ENCODE results near the gene CAMK1D.
"Not testable (repeated sequence)": the region's sequence is repeated elsewhere in the genome, so short reads cannot be mapped to it uniquely, and the experiment has no call there.

Gene CAMK1D

DNA sequence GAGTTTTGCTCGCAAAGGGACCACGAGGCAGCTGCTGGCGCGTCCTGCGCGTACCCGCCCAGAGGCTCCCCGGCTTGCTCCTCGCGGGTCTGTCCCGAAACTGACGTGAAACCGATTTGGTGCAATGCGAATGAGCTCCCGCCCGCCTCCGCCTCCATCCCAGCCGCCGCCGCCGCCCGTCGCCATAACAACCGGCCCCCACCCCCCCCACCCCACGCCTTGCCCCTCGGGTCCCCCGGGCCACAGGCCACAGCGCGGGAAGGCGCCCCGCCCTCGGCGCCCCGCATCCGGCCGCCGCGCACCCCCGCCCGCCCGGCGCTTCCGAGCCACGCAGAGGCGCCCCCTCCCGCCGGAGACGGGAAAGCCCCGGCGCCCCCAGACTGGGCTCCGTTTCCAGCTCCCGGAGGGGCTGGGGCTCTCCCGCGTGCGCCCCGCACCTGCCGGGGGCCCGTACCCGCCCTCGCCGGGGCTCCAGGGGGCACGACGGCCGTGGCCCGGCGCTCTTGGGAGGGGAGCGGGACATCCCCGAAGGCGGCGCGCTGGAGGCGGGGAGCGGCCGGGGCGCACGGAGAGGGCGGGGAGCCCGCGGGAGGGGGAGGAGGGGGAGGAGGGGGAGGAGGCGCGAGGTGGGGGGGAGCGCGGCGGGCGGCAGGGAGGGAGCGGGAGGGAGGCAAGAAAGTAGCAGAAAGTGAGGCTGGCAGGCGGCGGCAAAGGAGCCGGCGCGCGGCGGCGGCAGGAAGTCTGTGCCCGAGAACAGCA lies at the start of gene CAMK1D:
CAMK1D (plus strand) TSS at position 678 of the 759 bp plus-strand sequence.
- DNase-seq (ENCODE audit: low spot score) = peak; percentile 93

DNA sequence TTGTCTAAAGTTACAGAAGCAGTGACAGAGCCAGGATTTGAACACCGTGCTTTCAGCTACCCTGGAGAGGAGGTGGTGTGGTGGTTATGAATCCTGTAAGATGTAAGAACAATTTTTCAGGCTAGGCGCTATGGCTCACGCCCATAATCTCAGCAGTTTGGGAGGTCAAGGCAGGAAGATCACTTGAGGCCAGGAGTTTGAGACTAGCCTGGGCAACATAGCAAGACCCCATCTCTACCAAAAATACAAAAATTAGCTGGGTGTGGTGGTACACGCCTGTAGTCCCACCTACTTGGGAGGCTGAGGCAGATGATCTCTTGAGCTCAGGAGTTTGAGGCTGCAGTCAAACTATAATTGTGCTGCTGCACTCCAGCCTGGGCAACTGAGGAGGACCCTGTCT lies 48.3 kb upstream of the CAMK1D start:
- not testable (repeated sequence) for DNase-seq (ENCODE audit: low spot score)

DNA sequence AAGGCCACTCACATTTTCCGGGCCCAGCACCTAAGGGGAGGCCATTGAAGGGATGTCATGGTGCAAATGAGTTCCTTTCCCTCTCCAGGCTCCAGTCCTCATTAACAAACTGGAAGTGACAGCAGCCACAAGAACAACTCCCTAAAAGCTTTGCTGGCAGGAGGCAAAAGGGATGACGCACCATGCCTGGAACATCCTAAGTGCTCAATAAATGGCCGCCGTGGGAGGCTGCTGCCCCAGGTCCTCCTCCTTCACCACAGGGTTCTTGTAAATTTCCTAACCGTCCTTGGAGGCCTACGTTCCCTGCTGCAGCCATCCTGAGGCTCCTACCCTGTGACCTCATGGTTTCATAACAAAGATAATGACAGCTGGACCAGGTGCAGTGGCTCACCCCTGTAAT lies 41.3 kb upstream of the CAMK1D start:
- no peak for DNase-seq (ENCODE audit: low spot score)

DNA sequence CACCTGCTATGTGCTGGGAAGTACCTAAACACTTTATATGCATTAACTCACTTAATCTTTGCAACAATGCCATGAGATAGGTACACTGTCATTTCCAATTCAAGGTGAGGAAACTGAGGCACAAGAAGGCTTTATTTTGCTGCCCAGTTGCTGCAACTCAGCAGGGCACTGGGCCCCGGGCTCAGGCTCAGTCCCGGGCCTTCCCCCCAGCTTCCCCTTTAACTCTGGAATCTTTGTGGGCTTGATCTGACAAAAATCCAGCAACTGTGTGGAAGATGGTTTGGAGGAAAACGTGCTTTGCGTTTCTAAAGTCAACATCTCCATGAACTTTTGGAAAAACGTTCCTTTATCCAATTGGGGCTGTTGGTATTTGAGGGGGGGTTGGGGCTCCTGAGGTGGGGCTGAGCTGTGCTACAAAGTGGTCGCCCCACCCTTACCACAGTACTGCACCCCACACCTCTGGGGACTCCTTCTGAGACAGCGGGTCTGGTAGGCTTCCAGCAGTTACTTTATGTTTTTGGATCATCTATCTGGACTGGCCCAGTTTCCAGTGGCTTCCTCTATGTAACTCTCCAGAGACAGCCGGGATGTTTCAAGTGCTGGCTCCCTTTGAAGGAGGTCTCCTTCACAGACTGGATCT lies 40.5 kb upstream of the CAMK1D start:
- DNase-seq (ENCODE audit: low spot score) = no peak

DNA sequence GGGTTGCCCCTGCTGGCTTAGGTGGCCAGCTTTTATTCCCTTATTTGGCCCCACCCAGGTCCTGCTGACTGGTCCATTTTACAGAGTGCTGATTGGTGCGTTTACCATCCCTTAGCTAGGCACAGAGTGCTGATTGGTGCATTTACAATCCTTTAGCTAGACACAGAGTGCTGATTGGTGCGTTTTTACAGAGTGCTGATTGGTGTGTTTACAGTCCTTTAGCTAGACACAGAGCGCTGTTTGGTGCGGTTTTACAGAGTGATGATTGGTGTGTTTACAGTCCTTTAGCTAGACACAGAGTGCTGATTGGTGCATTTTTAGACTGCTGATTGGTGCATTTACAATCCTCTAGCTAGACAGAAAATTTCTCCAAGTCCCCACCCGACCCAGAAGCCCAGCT lies 39.6 kb upstream of the CAMK1D start:
- not testable (repeated sequence) for DNase-seq (ENCODE audit: low spot score)

DNA sequence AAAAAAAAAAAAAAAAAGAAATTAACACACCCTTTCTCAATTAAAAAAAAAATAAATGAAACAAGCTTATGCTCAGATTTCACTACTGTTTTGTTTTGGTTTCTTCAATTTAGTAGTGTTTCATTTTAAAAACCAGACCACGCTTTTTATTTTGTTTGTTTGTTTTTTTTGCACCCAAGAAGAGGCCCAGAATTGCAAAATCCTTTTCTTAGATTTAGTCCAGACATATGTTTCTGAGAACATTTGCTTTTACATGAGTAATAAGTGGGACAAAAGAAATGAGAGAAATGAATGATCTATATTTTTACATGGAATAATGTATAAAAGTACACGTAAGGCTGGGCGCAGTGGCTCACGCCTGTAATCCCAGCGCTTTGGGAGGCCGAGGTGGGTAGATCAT lies 34.5 kb upstream of the CAMK1D start:
- DNase-seq (ENCODE audit: low spot score) = no peak

DNA sequence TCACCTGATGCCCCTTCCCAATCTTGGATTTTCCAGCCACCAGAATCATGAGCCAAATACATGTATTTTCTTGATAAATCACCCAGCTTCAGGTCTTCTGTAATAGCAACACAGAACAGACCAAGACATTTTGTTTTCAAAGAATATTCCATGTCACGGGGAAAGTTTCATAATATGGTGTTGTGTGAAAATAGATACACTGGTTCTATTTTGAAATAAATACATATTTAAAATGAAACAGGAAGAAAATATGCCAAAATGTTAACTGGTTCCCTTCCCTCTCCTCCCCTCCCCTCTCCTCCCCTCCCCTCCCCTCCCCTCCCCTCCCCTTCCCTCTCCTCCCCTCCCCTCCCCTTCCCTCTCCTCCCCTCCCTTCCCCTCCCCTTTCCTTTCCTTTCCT lies 30.3 kb upstream of the CAMK1D start:
- DNase-seq (ENCODE audit: low spot score) = no peak

DNA sequence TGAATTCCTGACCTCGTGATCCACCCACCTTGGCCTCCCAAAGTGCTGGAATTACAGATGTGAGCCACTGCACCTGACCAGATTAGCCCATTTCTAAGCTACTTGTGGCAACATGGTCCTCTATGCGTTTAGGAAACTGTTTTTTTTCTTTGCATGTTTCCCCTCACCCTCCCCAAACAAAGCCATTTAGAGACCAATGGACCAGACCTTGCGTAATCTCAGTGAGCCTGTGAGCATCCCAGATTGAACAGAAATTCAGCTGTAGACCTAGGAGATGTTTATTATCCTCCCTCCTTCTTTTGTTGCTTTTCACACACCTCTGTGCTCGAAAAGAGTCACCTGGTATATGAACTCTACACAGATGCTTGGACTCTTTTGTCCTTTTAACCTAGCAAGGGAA lies 28.5 kb upstream of the CAMK1D start:
- DNase-seq (ENCODE audit: low spot score) = no peak

DNA sequence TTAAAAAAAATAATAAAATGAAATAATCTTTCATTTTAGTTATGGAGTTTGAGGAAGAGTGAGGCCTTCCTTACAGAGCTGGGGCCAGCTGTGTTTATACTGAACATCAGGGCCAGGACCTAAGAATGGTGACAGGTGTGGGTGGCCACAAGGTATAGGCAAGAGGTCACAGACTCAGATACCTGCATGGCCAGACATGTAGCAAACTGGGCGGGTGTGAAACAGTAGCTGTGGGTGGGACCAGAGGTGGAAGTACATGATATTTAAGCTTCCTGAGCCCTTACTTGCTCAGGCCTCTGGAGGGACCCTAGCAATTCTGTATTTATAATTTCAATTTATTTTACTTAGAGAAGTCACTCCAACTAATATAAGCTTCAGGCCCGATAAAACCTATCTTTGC lies 27.7 kb upstream of the CAMK1D start:
- DNase-seq (ENCODE audit: low spot score) = no peak

DNA sequence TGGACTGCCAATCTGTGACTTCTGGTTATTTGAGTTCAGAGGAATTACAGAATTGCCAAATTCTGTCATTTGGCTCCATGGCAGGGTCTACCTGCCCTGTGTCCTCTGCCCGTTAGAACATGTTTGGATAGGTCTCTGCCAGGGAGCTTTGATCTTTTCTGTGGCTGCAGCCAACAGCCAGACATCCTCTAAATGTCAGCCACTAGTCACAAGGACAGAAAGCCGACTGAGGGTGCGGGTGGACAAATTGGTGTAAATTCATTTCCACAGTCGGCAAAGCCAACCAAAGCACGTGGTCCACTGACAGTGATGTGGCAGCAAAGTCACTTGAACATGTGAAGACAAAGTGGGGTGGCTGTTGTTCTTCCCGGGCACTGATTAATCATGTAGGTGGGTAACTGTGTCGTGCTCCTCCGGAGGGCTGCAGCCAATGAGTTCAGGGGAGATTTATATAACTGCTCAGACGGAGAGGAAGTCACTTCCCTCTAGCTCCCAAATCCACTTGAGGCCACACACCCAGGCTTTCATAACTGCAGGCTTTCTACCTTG lies 26.7 kb upstream of the CAMK1D start:
- DNase-seq (ENCODE audit: low spot score) = no peak

DNA sequence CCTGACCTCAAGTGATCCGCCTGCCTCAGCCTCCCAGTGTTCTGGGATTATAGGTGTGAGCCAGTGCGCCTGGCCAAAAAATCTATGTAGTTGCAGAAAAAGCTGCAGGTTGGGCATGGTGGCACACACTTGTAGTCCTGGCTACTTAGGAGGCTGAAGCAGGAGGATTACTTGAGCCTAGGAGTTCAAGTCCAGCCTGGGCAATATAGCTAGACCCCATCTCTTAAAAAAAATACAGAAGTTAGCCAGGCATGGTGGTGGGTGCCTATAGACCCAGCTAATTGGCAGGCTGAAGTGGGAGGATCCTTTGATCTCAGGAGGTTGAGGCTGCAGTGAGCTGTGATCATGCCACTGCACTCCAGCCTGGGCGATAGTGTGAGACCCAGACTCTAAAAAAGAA lies 24.8 kb upstream of the CAMK1D start:
- no peak for DNase-seq (ENCODE audit: low spot score)

DNA sequence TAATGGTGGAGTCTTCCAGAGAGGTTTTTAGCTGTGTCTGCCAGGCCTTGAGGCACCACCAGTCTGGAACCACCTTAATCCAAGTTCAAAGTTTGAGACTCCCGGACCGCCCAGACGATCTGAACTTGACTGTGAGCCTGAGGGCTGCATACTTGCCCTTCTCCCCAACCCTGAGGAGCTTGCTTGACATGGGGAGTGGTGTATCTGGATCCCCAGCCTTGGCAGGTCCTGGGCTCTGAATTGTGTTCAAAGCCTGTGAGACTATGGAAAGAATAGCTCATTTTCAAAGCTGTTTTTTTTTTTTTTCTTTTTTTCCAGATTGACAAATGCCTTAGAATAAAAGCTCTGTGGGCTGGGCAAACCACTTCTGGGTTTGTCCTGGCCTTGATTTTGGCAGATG lies 22.3 kb upstream of the CAMK1D start:
- no peak for DNase-seq (ENCODE audit: low spot score)

DNA sequence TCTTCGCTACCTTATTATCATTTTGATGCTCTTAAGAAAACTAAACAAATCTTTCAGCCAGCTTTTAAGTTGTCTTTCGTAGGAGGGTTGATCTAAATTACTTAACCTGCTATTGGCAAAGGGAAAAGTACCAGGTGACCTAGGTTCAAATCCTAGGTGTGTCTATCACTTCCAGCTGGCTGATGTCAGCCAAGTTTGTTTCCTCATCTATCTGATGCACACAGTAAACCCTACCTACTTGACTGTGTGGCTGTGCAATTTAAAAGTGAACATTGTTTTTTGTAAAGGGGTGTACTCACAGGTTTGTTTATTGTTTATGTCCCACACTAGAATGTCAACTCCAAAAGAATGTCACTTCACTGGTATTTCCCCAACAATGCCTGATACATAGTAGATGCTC lies 21.9 kb upstream of the CAMK1D start:
- DNase-seq (ENCODE audit: low spot score) = no peak

DNA sequence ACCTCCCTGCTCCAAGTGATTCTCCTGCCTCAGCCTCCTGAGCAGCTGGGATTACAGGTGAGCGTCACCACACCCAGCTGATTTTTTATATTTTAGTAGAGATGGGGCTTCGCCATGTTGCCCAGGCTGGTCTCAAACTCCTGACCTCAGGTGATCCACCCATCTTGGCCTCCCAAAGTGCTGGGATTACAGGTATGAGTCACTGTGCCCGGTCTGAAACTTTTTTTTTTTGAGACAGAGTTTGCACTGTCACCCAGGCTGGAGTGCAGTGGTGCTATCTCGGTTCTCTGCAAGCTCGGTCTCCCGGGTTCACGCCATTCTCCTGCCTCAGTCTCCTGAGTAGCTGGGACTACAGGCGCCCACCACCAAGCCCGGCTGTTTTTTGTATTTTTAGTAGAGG lies 21.0 kb upstream of the CAMK1D start:
- not testable (repeated sequence) for DNase-seq (ENCODE audit: low spot score)

DNA sequence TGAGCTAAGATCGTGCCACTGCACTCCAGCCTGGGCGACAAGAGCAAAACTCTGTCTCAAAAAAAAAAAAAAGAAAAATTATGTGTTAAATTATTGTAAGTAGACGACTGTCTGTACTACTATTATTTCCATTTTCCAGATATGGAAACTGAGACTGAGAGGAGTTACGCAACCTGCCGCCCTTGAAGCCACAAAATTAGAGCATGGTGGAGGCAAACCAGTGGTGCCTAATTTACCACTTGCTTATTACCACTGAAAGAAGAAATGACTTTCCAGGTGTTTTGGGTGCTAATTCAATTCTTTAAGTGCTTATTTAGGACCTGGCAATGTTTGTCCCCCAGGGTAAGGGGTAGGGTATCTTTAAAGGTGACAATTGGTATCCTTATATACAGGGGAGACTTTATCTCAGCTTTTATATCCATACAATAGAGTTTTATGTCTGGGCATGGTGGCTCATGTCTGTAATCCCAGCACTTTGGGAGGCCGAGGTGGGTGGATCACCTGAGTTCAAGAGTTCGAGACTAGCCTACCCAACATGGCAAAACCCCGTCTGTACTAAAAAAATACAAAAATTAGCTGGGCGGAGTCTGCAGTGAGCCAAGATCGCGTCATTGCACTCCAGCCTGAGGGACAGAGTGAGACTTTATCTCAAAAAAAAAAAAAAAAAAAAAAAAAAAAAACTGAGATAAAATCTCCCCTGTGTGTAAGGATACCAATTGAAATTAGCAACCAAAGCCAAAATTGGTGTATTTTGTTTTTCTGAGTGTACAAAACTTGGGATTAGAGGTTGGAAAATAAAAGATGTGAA lies 16.6 kb upstream of the CAMK1D start:
- no peak for DNase-seq (ENCODE audit: low spot score)

DNA sequence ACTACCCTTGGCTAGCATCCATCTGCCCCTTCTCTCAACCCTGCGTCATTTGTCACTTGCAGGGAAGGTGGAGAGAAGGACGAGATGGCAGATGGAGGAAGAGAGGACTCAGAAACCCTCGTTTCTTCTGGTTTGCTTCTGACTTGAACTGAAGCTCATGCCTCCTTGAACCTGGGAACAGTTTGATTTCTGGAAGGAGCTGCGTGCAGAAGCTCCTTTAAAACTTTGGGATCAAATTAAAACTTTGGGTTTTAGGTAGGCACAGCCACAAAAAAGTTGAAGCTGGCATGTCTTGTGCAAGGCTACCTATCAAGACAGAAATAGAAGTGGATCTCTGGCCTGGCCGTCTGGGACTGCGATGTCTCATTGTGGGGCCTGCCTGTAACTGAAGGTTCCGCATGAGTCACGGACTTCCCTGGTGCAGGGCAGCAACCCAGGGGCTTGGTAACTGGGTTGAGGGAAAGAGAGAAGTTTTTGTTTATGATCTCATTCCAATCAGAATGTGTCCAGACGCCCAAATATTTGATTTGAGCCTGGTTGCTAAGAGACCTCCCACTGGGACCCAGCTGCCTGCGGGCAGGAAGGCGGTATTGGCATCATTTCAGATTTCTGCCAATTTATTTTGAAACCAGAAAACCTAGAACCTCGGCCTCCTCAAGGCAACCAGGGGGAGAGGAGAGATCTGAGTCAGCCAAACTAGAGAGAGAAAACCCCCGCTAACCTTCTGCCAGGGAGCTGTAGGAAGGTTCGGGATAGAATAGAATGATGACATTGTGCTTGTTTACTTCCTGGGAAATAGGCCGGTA lies 15.8 kb upstream of the CAMK1D start:
- DNase-seq (ENCODE audit: low spot score) = no peak

DNA sequence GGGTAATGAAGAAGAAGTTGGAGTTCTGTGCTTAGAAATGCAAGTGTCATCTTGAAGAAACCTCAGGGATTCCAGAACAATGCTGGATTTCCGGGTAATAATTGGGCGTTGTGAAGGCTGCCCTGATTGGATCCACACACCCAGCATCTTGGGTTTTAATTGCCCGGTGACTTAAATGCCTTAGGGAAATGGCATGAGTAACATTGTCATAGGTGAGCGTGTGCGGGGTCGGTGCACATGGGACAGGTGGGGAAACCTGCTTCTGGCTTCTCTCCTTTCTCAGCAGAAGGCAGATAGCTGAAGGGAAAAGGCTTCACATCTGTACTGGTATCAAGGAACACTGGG lies 15.2 kb upstream of the CAMK1D start:
- no peak for DNase-seq (ENCODE audit: low spot score)

DNA sequence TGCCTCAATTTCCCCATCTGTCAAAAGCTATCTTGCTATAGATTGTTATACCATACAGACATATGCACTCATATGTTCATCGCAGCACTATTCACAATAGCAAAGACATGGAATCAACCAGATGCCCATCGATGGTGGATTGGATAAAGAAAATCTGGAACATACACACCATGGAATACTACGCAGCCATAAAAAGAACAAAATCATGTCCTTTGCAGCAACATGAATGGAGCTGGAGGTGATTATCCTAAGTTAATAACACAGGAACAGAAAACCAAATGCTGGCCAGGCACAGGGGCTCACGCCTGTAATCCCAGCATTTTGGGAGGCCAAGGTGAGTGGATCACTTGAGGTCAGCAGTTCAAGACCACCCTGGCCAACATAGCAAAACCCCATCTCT lies 14.2 kb upstream of the CAMK1D start:
- DNase-seq (ENCODE audit: low spot score) = not testable (repeated sequence)

DNA sequence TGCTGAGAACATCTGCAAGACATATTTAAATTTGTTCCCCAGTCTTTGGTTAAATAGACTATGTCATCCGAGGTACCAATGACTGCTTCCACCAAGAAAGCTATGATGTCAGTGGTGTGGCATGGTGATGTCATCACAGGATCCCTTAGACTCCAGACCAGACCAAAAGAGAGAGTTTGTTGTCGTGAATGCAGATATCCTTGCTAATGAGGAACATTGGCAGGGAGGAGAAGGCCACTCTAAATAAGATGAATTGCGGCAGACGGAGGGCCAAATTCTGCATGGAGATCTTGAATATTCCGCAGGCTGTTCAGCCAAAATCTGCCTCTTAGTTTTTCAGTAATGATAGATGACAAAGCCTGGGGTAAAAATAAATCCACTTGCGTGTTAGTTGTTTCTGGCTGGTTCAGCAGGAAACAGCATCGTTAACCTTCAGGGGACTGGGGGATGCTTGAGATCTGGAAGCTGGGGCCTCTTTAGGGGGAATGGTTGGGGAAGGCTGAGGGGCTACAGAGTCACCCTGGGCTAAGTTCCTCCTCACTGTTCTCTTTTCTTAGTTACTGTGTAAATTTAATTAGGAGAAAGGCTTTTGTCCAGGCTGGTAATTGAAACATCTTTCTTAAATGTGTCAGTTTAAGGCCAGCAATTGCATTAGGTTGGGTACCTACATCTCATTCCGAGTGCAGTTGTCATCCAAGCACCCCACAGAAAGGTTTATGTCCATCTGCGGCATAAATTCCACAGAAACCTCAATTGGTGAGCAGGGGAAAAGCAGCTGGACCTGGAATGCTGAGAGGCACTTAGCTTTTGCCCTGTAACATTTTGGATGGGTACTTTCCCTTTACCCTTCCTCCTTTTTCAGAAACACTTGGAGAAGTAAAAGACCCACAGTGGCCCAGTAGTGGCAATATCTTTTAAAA lies 11.6 kb upstream of the CAMK1D start:
- no peak for DNase-seq (ENCODE audit: low spot score)

DNA sequence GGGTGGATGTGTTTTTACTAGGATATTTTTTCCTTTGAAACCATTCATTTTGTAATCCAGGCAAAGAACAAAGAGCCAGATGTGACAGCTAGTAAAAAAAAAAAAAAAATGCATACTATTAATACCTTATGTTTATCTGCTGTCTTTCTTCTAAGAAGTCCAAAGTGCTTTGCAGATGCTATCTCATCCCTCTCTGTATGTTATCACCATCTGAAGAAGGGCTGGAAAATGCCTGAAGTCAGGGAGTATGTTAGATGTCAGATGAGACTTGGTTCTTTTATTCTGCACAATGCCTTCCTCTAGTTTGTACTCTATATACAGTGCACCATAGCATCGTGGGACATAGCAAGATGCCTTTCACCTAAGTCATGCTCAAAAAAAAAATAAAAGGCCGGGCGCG lies 10.4 kb upstream of the CAMK1D start:
- no peak for DNase-seq (ENCODE audit: low spot score)

DNA sequence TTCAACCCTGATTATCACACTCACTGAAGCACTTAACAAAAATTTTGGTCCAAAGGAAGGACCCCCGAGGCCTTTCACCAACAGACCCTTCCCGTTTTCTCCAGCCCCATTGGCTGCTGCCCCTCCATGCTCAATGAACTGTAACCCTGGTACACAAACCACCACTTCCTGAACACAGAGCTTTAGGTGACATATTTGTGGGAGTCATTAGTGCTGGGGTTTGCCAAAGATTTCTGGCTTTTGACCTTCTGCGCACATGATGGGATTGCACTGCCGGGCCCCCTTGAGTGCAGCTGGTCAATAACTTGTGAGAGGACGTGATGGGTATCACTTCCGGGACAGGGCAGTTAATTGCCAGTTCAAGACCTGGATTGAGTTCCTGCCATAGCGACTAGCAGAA lies 9.0 kb upstream of the CAMK1D start:
- DNase-seq (ENCODE audit: low spot score) = no peak
